Measurements from ENCODE around the gene ZNF664. TPM values are rescaled to one million over a fixed set of nuclear protein-coding genes. Genes with fewer than 3 reads are reported as not detected.
A peak's percentile ranks its signal among the peaks of the same experiment; 100 is the strongest.

The ZNF664 gene
- total RNA-seq, 4 donors from 2014 or later: 25.0 to 100 (median 40.2) TPM

- DNase-seq: no peak
- TF ChIP-seq POLR2A (IDR thresholded peaks at IDR 0.05) (no peak), CTCF (IDR thresholded peaks at IDR 0.05) (no peak)
- Histone ChIP-seq H3K36me3 (no peaks in the 10 kb centered on the region), H3K27me3 (no peaks in the 10 kb centered on the region), H3K9me3 (no peaks in the 10 kb centered on the region), H3K27ac (no peak overlapping the region), H3K4me1 (peaks cover 0 to 7% (median 0%) of the 10 kb centered on the region in 3 donors), H3K4me3 (no peak overlapping the region)
- intact Hi-C loops (cut with DNase I): no loop called here
- 81 to 83% methylated on average over 11 of the region's 11 CpGs for WGBS, 2 donors
These were observed 61.3 kb downstream of the ZNF664 start for GRCh38 chr12:124034297-124034696.

- intact Hi-C loops (cut with DNase I): loop anchor here (5.0 kb wide), 2 partner anchors 287 to 732 kb away; no protein-coding TSS in a partner anchor
- H3K27me3 ChIP-seq: no peaks in the 10 kb centered on the region
- TF ChIP-seq CTCF (IDR thresholded peaks at IDR 0.05) (no peak), POLR2A (IDR thresholded peaks at IDR 0.05) (no peak)
- 60 to 62% methylated on average over 2 of the region's 2 CpGs for WGBS, 2 donors
- no peak for DNase-seq
- H3K27ac ChIP-seq: no peak overlapping the region
- H3K4me3 ChIP-seq: no peak overlapping the region
- H3K36me3 ChIP-seq: no peaks in the 10 kb centered on the region
- peaks cover 0 to 4% (median 0%) of the 10 kb centered on the region in 3 donors for H3K4me1 ChIP-seq
- H3K9me3 ChIP-seq: no peaks in the 10 kb centered on the region
These were observed 62.1 kb downstream of the ZNF664 start for GRCh38 chr12:124035163-124035562.

- H3K4me1 ChIP-seq: no peaks in the 10 kb centered on the region
- H3K4me3 ChIP-seq: no peak overlapping the region
- no peak overlapping the region for H3K27ac ChIP-seq
- H3K36me3 ChIP-seq: no peaks in the 10 kb centered on the region
- WGBS, 2 donors: 76 to 89% methylated on average over 5 of the region's 7 CpGs
- DNase-seq: no peak
- H3K27me3 ChIP-seq: no peaks in the 10 kb centered on the region
- TF ChIP-seq CTCF (IDR thresholded peaks at IDR 0.05): no peak
- TF ChIP-seq POLR2A (IDR thresholded peaks at IDR 0.05): no peak
- H3K9me3 ChIP-seq: no peaks in the 10 kb centered on the region
- intact Hi-C loops (cut with DNase I): loop anchor here (5.0 kb wide), 2 partner anchors 286 to 731 kb away; no protein-coding TSS in a partner anchor
These were observed 63.2 kb downstream of the ZNF664 start for GRCh38 chr12:124036171-124036598.

- no peak for DNase-seq
- H3K9me3 ChIP-seq: no peaks in the 10 kb centered on the region
These were observed 63.7 kb downstream of the ZNF664 start for GRCh38 chr12:124036657-124037109.

More at GRCh38 chr12:124036657-124037109, 63.7 kb downstream of the ZNF664 start:
- intact Hi-C loops (cut with DNase I): loop anchor here (5.0 kb wide), 2 partner anchors 286 to 731 kb away; no protein-coding TSS in a partner anchor
- WGBS, 2 donors: 28 to 34% methylated on average over 6 of the region's 6 CpGs
- Histone ChIP-seq H3K27ac (no peak overlapping the region), H3K36me3 (no peaks in the 10 kb centered on the region), H3K27me3 (no peaks in the 10 kb centered on the region), H3K4me1 (no peaks in the 10 kb centered on the region), H3K4me3 (no peak overlapping the region)
- TF ChIP-seq POLR2A (IDR thresholded peaks at IDR 0.05) (no peak), CTCF (IDR thresholded peaks at IDR 0.05) (peak; percentile 78 to 94 (median 88))

Data from esophagus squamous epithelium (tissue), 5 donors.